GM23338 (cell line): ENCODE measurements around the gene ZNRF2.

ENCODE experiments used
- CREB1 ChIP-seq: fragments of 250-450 bp; sonication (Bioruptor Pico); IDR thresholded peaks from 2 replicates; pipeline ENCODE4 v1.5.0; 2020; ENCODE audit warnings: low read depth, mild to moderate bottlenecking, moderate library complexity
- EZH2 ChIP-seq: fragments of 200-600 bp; sonication (generic); IDR thresholded peaks from one replicate; pipeline ENCODE4 v1.8.0; 2017; ENCODE audit warnings: antibody characterized with exemption, mild to moderate bottlenecking, low read depth; ENCODE audit not compliant: unreplicated experiment
- EZH2phosphoT487 ChIP-seq: fragments of 200-600 bp; sonication (generic); IDR thresholded peaks from one replicate; pipeline ENCODE4 v1.8.1; 2018; ENCODE audit warnings: antibody characterized with exemption; ENCODE audit not compliant: unreplicated experiment
- NANOG ChIP-seq: IDR thresholded peaks from 2 replicates; pipeline ENCODE4 v1.6.1; 2016; ENCODE audit warnings: antibody characterized with exemption, borderline replicate concordance
- POLR2AphosphoS5 ChIP-seq: IDR thresholded peaks from 2 replicates; pipeline ENCODE4 v1.6.1; 2016; ENCODE audit warnings: antibody characterized with exemption, low read depth
- ZNF114 ChIP-seq: fragments of 250-450 bp; sonication (Bioruptor Pico); IDR thresholded peaks from 2 replicates; pipeline ENCODE4 v1.5.0; 2020; ENCODE audit warnings: mild to moderate bottlenecking, moderate library complexity
- TF ChIP-seq, protein P1 (sequence below), 2 experiments: fragments of 200-600 bp in 1 of 2; sonication (generic) in 1 of 2; conservative IDR thresholded peaks; 2 replicates each; pipeline versions ENCODE4 v1.5.1 to v1.6.1; 2016 to 2017; ENCODE audit warnings: antibody characterized with exemption in 2 of 2, low read depth in 2 of 2, mild to moderate bottlenecking in 2 of 2, moderate library complexity in 1 of 2
- TF ChIP-seq, protein P2 (sequence below): IDR thresholded peaks from one replicate; pipeline ENCODE4 v1.6.1; 2018; ENCODE audit warnings: antibody characterized with exemption; ENCODE audit not compliant: unreplicated experiment

GRCh38 chr7:30281263-30281662, 3.1 kb upstream of the ZNRF2 start:
- TF ChIP-seq, protein P1, sequence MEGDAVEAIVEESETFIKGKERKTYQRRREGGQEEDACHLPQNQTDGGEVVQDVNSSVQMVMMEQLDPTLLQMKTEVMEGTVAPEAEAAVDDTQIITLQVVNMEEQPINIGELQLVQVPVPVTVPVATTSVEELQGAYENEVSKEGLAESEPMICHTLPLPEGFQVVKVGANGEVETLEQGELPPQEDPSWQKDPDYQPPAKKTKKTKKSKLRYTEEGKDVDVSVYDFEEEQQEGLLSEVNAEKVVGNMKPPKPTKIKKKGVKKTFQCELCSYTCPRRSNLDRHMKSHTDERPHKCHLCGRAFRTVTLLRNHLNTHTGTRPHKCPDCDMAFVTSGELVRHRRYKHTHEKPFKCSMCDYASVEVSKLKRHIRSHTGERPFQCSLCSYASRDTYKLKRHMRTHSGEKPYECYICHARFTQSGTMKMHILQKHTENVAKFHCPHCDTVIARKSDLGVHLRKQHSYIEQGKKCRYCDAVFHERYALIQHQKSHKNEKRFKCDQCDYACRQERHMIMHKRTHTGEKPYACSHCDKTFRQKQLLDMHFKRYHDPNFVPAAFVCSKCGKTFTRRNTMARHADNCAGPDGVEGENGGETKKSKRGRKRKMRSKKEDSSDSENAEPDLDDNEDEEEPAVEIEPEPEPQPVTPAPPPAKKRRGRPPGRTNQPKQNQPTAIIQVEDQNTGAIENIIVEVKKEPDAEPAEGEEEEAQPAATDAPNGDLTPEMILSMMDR (conservative IDR thresholded peaks at IDR 0.05; ENCODE audit: low read depth in 2 of 2), result no peak
- TF ChIP-seq NANOG (no peak), ZNF114 (CRISPR knock-in tag) (no peak), POLR2AphosphoS5 (no peak), EZH2 (no peak), CREB1 (no peak), EZH2phosphoT487 (no peak)
- TF ChIP-seq, protein P2, sequence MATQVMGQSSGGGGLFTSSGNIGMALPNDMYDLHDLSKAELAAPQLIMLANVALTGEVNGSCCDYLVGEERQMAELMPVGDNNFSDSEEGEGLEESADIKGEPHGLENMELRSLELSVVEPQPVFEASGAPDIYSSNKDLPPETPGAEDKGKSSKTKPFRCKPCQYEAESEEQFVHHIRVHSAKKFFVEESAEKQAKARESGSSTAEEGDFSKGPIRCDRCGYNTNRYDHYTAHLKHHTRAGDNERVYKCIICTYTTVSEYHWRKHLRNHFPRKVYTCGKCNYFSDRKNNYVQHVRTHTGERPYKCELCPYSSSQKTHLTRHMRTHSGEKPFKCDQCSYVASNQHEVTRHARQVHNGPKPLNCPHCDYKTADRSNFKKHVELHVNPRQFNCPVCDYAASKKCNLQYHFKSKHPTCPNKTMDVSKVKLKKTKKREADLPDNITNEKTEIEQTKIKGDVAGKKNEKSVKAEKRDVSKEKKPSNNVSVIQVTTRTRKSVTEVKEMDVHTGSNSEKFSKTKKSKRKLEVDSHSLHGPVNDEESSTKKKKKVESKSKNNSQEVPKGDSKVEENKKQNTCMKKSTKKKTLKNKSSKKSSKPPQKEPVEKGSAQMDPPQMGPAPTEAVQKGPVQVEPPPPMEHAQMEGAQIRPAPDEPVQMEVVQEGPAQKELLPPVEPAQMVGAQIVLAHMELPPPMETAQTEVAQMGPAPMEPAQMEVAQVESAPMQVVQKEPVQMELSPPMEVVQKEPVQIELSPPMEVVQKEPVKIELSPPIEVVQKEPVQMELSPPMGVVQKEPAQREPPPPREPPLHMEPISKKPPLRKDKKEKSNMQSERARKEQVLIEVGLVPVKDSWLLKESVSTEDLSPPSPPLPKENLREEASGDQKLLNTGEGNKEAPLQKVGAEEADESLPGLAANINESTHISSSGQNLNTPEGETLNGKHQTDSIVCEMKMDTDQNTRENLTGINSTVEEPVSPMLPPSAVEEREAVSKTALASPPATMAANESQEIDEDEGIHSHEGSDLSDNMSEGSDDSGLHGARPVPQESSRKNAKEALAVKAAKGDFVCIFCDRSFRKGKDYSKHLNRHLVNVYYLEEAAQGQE, result no peak
